Astrocyte (in vitro differentiated cells and primary cell): ENCODE results near the gene P3H1.

Source experiments
- EZH2 ChIP-seq: IDR thresholded peaks from 2 replicates; pipeline ENCODE4 v1.6.1; 2012; ENCODE audit warnings: mild to moderate bottlenecking, low read length, inconsistent platforms; ENCODE audit not compliant: insufficient read depth
- TF ChIP-seq, protein P1 (sequence below): IDR thresholded peaks from 2 replicates; pipeline ENCODE4 v1.5.1; 2011; ENCODE audit warnings: low read depth, mild to moderate bottlenecking, inconsistent platforms, low read length, moderate library complexity; ENCODE audit not compliant: insufficient read depth

GRCh38 chr1:42784547-42784945 lies 17.7 kb upstream of the P3H1 start:
- TF ChIP-seq, protein P1, sequence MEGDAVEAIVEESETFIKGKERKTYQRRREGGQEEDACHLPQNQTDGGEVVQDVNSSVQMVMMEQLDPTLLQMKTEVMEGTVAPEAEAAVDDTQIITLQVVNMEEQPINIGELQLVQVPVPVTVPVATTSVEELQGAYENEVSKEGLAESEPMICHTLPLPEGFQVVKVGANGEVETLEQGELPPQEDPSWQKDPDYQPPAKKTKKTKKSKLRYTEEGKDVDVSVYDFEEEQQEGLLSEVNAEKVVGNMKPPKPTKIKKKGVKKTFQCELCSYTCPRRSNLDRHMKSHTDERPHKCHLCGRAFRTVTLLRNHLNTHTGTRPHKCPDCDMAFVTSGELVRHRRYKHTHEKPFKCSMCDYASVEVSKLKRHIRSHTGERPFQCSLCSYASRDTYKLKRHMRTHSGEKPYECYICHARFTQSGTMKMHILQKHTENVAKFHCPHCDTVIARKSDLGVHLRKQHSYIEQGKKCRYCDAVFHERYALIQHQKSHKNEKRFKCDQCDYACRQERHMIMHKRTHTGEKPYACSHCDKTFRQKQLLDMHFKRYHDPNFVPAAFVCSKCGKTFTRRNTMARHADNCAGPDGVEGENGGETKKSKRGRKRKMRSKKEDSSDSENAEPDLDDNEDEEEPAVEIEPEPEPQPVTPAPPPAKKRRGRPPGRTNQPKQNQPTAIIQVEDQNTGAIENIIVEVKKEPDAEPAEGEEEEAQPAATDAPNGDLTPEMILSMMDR, result no peak
- TF ChIP-seq EZH2, result no peak
